ENCODE data around the gene ANKS1B. TPM values are rescaled to one million over a fixed set of nuclear protein-coding genes. Genes with fewer than 3 reads are reported as not detected.

The ANKS1B gene
- total RNA-seq, 4 donors from 2014 or later = 34.5 to 81.9 (median 71.1) TPM

GRCh38 chr12:99707883-99708282, 276.9 kb downstream of the ANKS1B start:
- 95 to 98% methylated on average over 2 of the region's 2 CpGs for WGBS, 2 donors
- Histone ChIP-seq H3K36me3 (no peaks in the 10 kb centered on the region), H3K9me3 (no peaks in the 10 kb centered on the region), H3K27me3 (no peaks in the 10 kb centered on the region), H3K4me1 (no peaks in the 10 kb centered on the region), H3K27ac (no peak overlapping the region), H3K4me3 (replicated peaks in 1 of 3) (no peak overlapping the region)
- intact Hi-C loops (cut with DNase I) = no loop called here
- TF ChIP-seq POLR2A (IDR thresholded peaks at IDR 0.05) = no peak
- TF ChIP-seq CTCF (IDR thresholded peaks at IDR 0.05) = no peak
- no peak for DNase-seq

- intact Hi-C loops (cut with DNase I) = no loop called here
- DNase-seq = no peak
- Histone ChIP-seq H3K4me1 (no peaks in the 10 kb centered on the region), H3K36me3 (no peaks in the 10 kb centered on the region), H3K27me3 (no peaks in the 10 kb centered on the region), H3K27ac (no peak overlapping the region), H3K4me3 (replicated peaks in 1 of 3) (no peak overlapping the region), H3K9me3 (no peaks in the 10 kb centered on the region)
- TF ChIP-seq POLR2A (IDR thresholded peaks at IDR 0.05) (no peak), CTCF (IDR thresholded peaks at IDR 0.05) (no peak)
- WGBS, 2 donors = 90 to 94% methylated on average over 6 of the region's 6 CpGs
These were observed 277.8 kb downstream of the ANKS1B start for GRCh38 chr12:99706736-99707473.

GRCh38 chr12:99704458-99704857, 280.3 kb downstream of the ANKS1B start:
- H3K4me1 ChIP-seq = peaks cover 0 to 7% of the 10 kb centered on the region in 2 donors
- no peak overlapping the region for H3K4me3 ChIP-seq (replicated peaks in 1 of 3)
- H3K36me3 ChIP-seq = no peaks in the 10 kb centered on the region
- no peak for DNase-seq
- no peak overlapping the region for H3K27ac ChIP-seq
- TF ChIP-seq POLR2A (IDR thresholded peaks at IDR 0.05) = no peak
- no peak for TF ChIP-seq CTCF (IDR thresholded peaks at IDR 0.05)
- intact Hi-C loops (cut with DNase I) = no loop called here
- H3K9me3 ChIP-seq = no peaks in the 10 kb centered on the region
- H3K27me3 ChIP-seq = no peaks in the 10 kb centered on the region

GRCh38 chr12:99704036-99704435, 280.7 kb downstream of the ANKS1B start:
- Histone ChIP-seq H3K36me3 (no peaks in the 10 kb centered on the region), H3K4me1 (peaks cover 0 to 7% of the 10 kb centered on the region in 2 donors), H3K9me3 (no peaks in the 10 kb centered on the region), H3K27me3 (no peaks in the 10 kb centered on the region), H3K4me3 (replicated peaks in 1 of 3) (no peak overlapping the region), H3K27ac (no peak overlapping the region)
- no peak for DNase-seq
- no peak for TF ChIP-seq POLR2A (IDR thresholded peaks at IDR 0.05)
- no peak for TF ChIP-seq CTCF (IDR thresholded peaks at IDR 0.05)
- 65 to 71% methylated on average over 1 of the region's 1 CpG for WGBS, 2 donors
- intact Hi-C loops (cut with DNase I) = no loop called here

- Histone ChIP-seq H3K27me3 (no peaks in the 10 kb centered on the region), H3K4me3 (replicated peaks in 1 of 3) (no peak overlapping the region), H3K9me3 (no peaks in the 10 kb centered on the region), H3K36me3 (no peaks in the 10 kb centered on the region), H3K4me1 (peaks cover 0 to 7% of the 10 kb centered on the region in 2 donors), H3K27ac (peak overlapping the region in 1 of 3 donors; percentile 53)
- intact Hi-C loops (cut with DNase I) = no loop called here
- TF ChIP-seq CTCF (IDR thresholded peaks at IDR 0.05) (no peak), POLR2A (IDR thresholded peaks at IDR 0.05) (no peak)
- peak; percentile 11 to 52 for DNase-seq
These were observed 284.7 kb downstream of the ANKS1B start for GRCh38 chr12:99700032-99700431.

All from thyroid gland (tissue), 4 donors.